ENCODE results near the gene LRP1B.

LRP1B gene

DNA sequence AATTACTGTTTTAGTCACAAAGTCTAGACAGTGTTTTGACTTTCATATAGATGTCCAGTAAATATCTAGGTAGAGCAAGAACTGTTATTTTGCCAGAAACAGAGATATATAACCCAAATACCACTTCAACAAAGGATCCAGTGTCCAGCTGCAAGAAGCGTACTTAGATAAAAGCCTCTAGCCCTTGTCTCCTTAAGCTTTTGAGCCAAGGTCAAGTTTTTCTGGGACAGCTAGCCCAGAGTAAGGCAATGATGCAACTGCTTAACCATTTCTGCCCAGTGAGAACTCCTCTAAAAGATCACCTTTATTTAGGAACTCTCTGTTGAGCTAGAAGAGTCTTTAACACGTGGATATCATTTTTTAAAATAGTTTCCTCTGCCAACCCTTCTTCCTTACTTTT is 1925.7 kb downstream of the LRP1B start:
- Histone ChIP-seq H3K27ac (no peak overlapping the region), H3K79me2 (ENCODE audit: insufficient read depth, low read depth) (no peaks in the 10 kb centered on the region), H3K4me2 (no peak overlapping the region), H3K9ac (no peak overlapping the region), H3K4me1 (ENCODE audit: low read depth, poor library complexity, severe bottlenecking) (peaks cover 9% of the 10 kb centered on the region), H4K20me1 (ENCODE audit: insufficient read depth) (no peaks in the 10 kb centered on the region), H2AFZ (ENCODE audit: low read depth) (no peak overlapping the region), H3K27me3 (ENCODE audit: insufficient read depth, low read depth) (no peaks in the 10 kb centered on the region), H3K36me3 (ENCODE audit: insufficient read depth) (no peaks in the 10 kb centered on the region), H3K4me3 (IDR thresholded peaks at IDR 0.05; ENCODE audit: insufficient read depth, low read depth, low read length) (no peak overlapping the region)
- TF ChIP-seq, protein P1, sequence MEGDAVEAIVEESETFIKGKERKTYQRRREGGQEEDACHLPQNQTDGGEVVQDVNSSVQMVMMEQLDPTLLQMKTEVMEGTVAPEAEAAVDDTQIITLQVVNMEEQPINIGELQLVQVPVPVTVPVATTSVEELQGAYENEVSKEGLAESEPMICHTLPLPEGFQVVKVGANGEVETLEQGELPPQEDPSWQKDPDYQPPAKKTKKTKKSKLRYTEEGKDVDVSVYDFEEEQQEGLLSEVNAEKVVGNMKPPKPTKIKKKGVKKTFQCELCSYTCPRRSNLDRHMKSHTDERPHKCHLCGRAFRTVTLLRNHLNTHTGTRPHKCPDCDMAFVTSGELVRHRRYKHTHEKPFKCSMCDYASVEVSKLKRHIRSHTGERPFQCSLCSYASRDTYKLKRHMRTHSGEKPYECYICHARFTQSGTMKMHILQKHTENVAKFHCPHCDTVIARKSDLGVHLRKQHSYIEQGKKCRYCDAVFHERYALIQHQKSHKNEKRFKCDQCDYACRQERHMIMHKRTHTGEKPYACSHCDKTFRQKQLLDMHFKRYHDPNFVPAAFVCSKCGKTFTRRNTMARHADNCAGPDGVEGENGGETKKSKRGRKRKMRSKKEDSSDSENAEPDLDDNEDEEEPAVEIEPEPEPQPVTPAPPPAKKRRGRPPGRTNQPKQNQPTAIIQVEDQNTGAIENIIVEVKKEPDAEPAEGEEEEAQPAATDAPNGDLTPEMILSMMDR (conservative IDR thresholded peaks at IDR 0.05; ENCODE audit: low read depth, low read length), result no peak

- Histone ChIP-seq H3K4me2 (no peak overlapping the region), H3K36me3 (ENCODE audit: insufficient read depth) (no peaks in the 10 kb centered on the region), H2AFZ (ENCODE audit: low read depth) (no peak overlapping the region), H3K27me3 (ENCODE audit: insufficient read depth, low read depth) (no peaks in the 10 kb centered on the region), H3K27ac (no peak overlapping the region), H3K79me2 (ENCODE audit: insufficient read depth, low read depth) (no peaks in the 10 kb centered on the region), H3K9ac (no peak overlapping the region), H3K4me1 (ENCODE audit: low read depth, poor library complexity, severe bottlenecking) (peaks cover 10% of the 10 kb centered on the region), H4K20me1 (ENCODE audit: insufficient read depth) (no peaks in the 10 kb centered on the region), H3K4me3 (IDR thresholded peaks at IDR 0.05; ENCODE audit: insufficient read depth, low read depth, low read length) (no peak overlapping the region)
- TF ChIP-seq, protein P1 (conservative IDR thresholded peaks at IDR 0.05; ENCODE audit: low read depth, low read length), result no peak
Measured at GRCh38 chr2:140203347-140203746, 1927.5 kb downstream of the LRP1B start.

GRCh38 chr2:140201572-140201971 is 1929.2 kb downstream of the LRP1B start:
- H3K4me3 ChIP-seq (IDR thresholded peaks at IDR 0.05; ENCODE audit: insufficient read depth, low read depth, low read length), result no peak overlapping the region
- TF ChIP-seq, protein P1 (conservative IDR thresholded peaks at IDR 0.05; ENCODE audit: low read depth, low read length), result no peak
- H3K4me1 ChIP-seq (ENCODE audit: low read depth, poor library complexity, severe bottlenecking), result peaks cover 10% of the 10 kb centered on the region
- H3K27ac ChIP-seq, result no peak overlapping the region
- H3K36me3 ChIP-seq (ENCODE audit: insufficient read depth), result no peaks in the 10 kb centered on the region
- H4K20me1 ChIP-seq (ENCODE audit: insufficient read depth), result no peaks in the 10 kb centered on the region
- no peaks in the 10 kb centered on the region for H3K27me3 ChIP-seq (ENCODE audit: insufficient read depth, low read depth)
- H3K4me2 ChIP-seq, result no peak overlapping the region
- no peak overlapping the region for H3K9ac ChIP-seq
- no peak overlapping the region for H2AFZ ChIP-seq (ENCODE audit: low read depth)
- no peaks in the 10 kb centered on the region for H3K79me2 ChIP-seq (ENCODE audit: insufficient read depth, low read depth)

- H2AFZ ChIP-seq (ENCODE audit: low read depth), result no peak overlapping the region
- H3K27me3 ChIP-seq (ENCODE audit: insufficient read depth, low read depth), result no peaks in the 10 kb centered on the region
- no peaks in the 10 kb centered on the region for H4K20me1 ChIP-seq (ENCODE audit: insufficient read depth)
- H3K4me2 ChIP-seq, result peak overlapping the region; percentile 25; the same call in 1 of the 2 replicates
- H3K36me3 ChIP-seq (ENCODE audit: insufficient read depth), result no peaks in the 10 kb centered on the region
- H3K27ac ChIP-seq, result no peak overlapping the region
- H3K4me1 ChIP-seq (ENCODE audit: low read depth, poor library complexity, severe bottlenecking), result peaks cover 10% of the 10 kb centered on the region
- H3K4me3 ChIP-seq (IDR thresholded peaks at IDR 0.05; ENCODE audit: insufficient read depth, low read depth, low read length), result no peak overlapping the region
- H3K79me2 ChIP-seq (ENCODE audit: insufficient read depth, low read depth), result no peaks in the 10 kb centered on the region
- TF ChIP-seq, protein P1 (conservative IDR thresholded peaks at IDR 0.05; ENCODE audit: low read depth, low read length), result no peak
- no peak overlapping the region for H3K9ac ChIP-seq
Measured at GRCh38 chr2:140200764-140201163, 1930.1 kb downstream of the LRP1B start.

Measured in KMS-11 (cell line).